ENCODE results near the gene LCK. TPM values are rescaled to one million over a fixed set of nuclear protein-coding genes. Genes with fewer than 3 reads are reported as not detected.
"Not testable (repeated sequence)": the region's sequence is repeated elsewhere in the genome, so short reads cannot be mapped to it uniquely, and the experiment has no call there.

Gene LCK
- total RNA-seq, 1 donor from 2014 or later: not detected

- DNase-seq (ENCODE audit: low spot score in 2 of 2) (no peak), FAIRE-seq (no peak)
Observed at GRCh38 chr1:32239337-32239736, 11.7 kb upstream of the LCK start.

- DNase-seq (ENCODE audit: low spot score in 2 of 2) (no peak), FAIRE-seq (no peak)
Observed at GRCh38 chr1:32239790-32240139, 11.3 kb upstream of the LCK start.

DNA sequence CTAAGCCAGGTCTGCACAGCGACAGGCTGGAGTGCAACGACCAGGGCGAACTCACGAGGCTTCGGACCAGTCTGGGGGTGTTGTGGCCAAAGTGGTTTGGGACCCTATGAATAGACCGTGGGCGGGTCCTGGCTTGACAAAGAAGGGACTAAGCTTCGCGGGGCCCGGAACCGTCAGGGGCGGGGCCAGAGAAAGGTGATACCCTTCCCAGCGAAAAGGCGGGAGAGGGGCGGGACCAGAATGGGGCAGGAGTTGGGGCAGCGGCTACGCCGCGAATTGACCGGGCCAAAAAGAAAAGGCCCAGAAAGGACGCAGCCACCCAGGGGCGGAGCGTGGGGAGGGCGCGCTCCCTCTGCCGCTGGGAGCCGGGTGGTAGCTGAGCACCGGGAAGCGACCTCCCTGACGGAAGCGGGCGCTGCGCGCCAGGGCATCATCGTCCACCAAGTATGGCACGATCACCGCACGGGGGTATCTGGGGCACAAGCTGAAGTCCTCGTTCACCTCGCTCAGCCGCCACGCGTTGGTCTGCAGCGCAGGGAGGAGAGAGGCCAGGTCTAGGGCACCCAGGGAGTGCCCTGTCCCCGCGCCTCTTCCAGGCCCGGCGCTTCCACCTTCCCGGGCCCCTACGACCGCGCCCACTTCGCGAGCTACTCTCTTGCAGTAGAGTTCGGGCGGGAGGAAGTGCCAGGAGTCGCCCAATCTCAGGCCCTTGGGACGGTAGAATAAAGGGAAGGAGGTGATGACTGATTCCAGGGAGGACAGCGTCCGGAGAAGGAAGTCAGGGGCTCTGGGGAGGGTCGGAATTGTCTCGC is 10.7 kb upstream of the LCK start:
- FAIRE-seq: no peak

DNA sequence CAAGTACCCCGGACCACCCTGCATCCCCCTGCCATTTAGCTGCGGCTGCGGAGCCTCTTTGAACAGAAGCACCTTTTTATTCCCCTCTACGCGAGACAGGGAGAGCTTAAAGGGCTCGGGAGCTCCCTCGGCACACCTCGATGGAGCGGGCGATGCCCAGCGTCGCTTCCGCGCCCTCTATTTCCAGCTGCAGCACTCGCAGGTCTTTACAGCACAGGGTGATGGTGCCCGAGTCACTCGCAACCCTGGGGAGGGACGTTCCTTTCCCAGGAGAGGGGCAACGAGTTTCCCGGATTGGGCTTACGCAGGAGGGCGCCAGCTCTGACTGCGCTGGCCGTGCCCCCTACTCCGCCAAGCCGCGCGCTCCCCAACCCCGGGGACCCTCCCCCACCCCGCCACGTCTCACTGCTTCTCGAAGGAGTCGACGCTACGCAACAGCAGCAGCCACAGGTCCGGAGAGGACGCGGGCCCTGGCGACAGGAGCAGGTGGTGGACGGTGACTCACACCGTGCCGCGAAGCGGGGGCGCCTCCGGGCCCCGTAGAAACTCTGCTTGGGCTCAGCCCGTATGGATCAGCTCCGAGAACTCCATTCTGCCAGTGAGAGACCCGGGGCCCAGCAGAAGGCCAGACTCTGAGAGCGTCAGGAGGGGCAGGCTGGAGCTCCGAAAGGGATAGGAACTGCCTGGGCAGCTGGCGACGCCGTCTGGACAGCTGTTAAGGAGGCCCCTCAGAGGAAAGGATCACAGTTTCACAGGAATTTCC is 9.9 kb upstream of the LCK start:
- DNase-seq (ENCODE audit: low spot score in 2 of 2): peak; percentile 72 to 73
- no peak for FAIRE-seq

More for the DNA sequence above, 10.7 kb upstream of the LCK start:
- DNase-seq (ENCODE audit: low spot score in 2 of 2): peak; percentile 61 to 73

GRCh38 chr1:32242341-32242851 is 8.7 kb upstream of the LCK start:
- no peak for FAIRE-seq
- DNase-seq (ENCODE audit: low spot score in 2 of 2): peak; percentile 49 to 67

DNA sequence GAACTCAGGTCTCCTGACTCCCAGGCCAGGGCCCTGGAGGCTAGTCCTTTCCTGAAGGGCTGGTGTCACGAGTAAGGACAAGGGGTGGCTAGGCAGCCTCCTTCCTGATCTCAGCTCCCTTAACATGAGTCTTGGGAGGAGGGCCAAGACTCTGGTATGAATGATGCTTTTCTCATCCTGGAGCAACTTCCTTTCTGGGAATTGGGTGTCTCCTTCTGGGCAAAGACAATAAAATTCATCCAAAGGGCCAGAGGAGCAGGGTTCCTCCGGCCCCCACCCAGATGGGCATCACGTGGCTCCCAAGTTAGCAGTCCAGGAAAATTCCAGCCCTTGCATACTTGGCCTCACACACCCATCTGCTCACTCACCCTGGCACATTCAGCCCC is 4.2 kb upstream of the LCK start, which contains the start of gene FAM167B:
FAM167B (plus strand) TSS at position 335 of the 386 bp plus-strand sequence. CDS start 200 bp downstream, outside the sequence.
- FAIRE-seq: no peak
- no peak for DNase-seq (ENCODE audit: low spot score in 2 of 2)

DNA sequence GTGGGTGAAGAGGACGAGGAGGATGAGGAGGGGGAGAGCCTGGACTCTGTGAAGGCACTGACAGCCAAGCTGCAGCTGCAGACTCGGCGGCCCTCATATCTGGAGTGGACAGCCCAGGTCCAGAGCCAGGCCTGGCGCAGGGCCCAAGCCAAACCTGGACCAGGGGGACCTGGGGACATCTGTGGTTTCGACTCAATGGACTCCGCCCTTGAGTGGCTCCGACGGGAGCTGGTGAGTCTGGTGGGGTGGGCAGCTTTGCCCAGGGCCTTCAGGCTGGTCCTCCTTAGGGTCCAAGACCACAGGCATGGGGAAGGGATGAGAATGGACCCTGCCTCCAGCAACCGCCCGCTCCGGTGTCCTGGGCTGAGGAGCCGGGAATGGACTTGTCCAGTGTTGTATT is 3.6 kb upstream of the LCK start:
- no peak for FAIRE-seq
- DNase-seq (ENCODE audit: low spot score in 2 of 2): no peak

DNA sequence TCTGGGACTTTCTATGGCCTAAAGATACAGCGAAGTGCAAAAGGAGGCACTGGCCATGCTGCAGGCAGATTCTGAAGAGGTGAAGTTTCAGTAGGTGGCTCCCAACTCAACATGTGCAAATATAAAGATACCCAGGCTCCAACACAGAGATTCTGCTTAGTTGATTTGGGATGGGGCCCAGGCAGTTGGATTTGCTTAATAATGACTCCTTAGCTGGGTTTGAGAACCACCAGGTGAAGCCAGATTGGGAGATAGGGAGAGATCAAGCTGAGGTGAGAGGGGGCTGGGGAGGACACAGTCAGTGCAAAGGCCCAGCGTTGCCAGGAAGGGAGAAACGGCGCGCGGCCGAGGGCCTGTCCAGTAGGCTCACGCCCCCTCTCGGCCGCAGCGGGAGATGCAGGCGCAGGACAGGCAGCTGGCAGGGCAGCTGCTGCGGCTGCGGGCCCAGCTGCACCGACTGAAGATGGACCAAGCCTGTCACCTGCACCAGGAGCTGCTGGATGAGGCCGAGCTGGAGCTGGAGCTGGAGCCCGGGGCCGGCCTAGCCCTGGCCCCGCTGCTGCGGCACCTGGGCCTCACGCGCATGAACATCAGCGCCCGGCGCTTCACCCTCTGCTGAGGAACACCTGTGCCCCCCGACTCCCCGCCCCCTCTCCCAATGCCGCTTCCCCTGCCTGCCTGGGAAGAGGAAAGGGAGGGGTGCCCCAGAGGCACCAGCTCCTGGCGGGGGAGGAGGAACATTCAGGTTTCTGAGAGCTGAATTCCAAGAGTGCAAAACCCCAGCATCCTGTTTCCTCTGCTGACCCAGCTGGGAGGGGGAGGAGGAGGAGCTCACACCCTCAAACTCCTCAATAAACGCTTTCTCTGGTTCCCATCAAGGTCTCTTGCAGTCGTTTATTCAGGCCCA is 2.8 kb upstream of the LCK start:
- FAIRE-seq: no peak
- DNase-seq (ENCODE audit: low spot score in 2 of 2): peak in 1 of 2 donors; percentile 69

GRCh38 chr1:32249831-32250525 is 1.1 kb upstream of the LCK start:
- no peak for DNase-seq (ENCODE audit: low spot score in 2 of 2)

DNA sequence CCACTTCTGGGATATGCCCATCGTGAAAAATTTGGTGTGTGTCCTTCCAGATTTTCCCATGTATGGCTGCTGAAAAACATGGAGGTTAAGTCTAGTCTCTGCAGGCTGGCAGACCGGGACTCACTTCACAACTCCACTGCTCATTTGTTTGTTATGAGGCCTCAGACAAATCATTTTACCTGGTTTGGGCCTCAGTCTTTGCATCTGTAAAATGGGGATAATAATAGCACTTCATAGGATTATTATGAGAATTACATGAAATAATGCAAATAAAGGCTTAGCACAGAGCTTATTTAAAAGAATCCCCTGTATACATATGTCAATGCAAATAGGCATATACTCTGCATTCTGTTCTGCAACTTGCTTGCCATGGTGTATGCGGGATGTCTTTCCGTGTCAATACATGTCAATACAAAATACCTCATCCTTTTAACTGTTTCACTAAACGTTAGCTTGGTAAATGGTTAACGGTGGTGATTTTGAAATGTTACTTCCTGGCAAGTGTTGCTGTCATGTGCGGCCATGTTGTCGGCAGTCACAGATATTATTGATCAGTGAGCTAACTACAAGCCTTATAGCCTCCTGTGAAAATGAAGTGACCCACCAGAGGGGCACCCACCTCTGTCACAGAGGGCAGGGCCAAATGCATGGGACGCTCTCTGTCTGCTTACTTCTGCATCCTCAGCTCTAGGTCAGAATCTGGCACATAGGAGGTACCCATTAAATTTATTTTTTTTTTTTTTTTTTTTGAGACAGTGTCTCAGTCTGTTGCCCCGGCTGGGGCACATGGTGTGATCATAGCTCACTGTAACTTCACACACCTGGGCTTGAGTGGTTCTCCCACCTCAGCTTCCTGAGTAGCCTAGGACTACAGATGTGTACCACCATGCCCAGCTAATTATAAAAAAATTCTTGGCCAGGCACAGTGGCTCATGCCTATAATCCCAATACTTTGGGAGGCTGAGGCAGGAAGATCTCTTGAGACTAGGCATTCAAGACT is 4.3 kb downstream of the LCK start:
- FAIRE-seq: no peak
- DNase-seq (ENCODE audit: low spot score in 2 of 2): no peak

More at GRCh38 chr1:32249831-32250525, 1.1 kb upstream of the LCK start:
- no peak for FAIRE-seq

DNA sequence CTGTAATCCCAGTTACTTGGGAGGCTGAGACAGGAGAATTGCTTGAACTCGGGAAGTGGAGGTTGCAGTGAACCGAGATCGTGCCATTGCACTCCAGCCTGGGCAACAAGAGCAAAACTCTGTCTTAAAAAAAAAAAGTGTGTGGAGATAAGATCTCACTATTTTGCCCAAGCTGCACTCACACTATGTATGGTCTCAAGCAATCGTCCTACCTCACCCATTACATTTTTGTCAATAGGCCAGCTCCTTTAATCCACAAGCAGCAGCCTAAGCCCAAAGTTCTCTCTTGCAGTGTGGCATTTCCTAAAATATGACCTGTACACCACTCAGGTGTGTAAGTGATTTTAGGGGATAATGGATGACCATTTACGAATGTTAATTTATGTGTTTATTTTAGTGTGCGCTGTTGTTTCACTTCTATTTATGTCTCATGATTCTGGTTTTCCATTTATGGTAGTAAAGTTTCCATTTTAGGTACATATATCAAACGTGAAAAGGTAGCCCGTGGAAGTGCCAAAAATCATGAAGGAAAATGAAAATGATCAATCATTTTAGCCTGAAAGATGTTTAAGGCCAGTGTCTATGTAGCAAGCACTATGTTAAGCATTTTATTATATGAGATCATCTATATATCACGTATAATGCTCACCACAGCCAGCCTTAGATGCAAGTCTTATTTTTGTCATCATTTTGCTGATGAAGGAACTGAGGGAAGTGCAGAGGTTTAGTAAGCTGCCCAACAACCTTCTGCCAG is 5.6 kb downstream of the LCK start:
- no peak for FAIRE-seq
- DNase-seq (ENCODE audit: low spot score in 2 of 2): no peak

GRCh38 chr1:32257227-32257508 is 6.1 kb downstream of the LCK start:
- FAIRE-seq (no peak), DNase-seq (ENCODE audit: low spot score in 2 of 2) (no peak)

GRCh38 chr1:32263236-32263593 is 12.2 kb downstream of the LCK start:
- not testable (repeated sequence) for DNase-seq (ENCODE audit: low spot score in 2 of 2); FAIRE-seq

DNA sequence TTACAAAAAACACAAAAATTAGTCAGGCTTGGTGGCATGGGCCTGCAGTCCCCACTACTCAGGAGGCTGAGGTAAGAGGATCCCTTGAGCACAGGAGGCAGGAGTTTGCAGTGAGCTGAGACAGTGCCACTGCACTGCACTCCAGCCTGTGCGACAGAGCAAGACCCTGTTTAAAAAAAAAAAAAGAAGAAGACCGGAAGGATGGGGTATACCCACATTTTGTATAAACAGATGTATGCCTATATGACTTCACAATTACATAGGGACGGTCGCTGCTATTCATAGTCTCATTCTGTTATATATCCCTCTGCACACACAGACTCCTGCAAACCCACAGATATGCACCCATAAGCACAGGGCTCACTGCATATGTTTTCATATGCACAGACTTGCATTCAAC is 12.7 kb downstream of the LCK start:
- DNase-seq (ENCODE audit: low spot score in 2 of 2): no peak
- FAIRE-seq: no peak

DNA sequence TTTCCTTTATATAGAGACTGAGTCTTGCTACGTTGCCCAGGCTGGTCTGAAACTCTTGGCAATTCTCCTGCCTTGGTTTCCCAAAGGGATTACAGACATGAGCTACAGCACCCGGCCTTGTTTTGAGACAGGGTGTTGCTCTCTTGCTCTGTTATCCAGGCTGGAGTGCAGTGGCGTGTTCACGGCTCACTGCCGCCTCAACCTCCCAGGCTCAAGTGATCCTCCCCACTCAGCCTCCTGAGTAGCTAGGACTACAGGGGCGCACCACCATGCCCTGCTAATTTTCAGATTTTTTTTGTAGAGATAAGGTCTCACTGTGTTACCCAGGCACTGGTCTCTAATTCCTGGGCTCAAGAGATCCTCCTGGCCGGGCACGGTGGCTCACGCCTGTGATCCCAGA is 14.8 kb downstream of the LCK start:
- FAIRE-seq (no peak), DNase-seq (ENCODE audit: low spot score in 2 of 2) (no peak)

DNA sequence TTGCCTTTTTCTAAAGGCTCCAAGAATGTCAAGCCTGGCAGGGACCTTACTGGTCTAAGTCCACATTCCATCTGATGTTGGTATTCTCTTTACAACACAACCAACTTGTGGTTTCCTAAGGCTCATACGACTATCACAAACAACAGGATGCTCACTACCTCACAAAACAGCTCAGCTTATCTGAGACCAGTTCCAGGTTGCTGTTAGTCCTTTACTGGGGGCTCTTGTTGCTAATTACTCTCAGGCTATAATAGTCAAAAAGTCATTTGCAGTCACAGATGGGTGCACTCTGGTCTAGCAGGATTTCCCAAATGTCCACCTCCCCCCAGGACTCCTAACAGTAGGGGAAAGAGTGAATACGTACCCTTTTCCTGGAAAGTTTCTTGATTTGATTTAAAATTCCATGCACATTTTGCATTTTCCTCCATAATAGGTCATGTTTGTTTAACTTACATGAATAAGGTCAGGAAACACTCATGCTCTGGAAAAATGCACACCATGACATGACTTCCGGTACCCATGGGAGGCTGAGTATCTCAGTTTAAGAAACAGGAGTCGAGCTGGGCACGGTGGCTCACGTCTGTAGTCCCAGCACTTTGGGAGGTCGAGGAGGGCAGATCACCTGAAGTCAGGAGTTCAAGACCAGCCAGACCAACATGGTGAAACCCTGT is 16.0 kb downstream of the LCK start:
- FAIRE-seq: no peak
- DNase-seq (ENCODE audit: low spot score in 2 of 2): no peak

- DNase-seq (ENCODE audit: low spot score in 2 of 2) (no peak), FAIRE-seq (no peak)
Observed at GRCh38 chr1:32269744-32270143, 18.7 kb downstream of the LCK start.

Measured in frontal cortex (tissue), 4 donors.